GM19372 (cell line): ENCODE results near the gene UBFD1.
A peak's percentile ranks its signal among the peaks of the same experiment; 100 is the strongest.
"Not testable (repeated sequence)": the region's sequence is repeated elsewhere in the genome, so short reads cannot be mapped to it uniquely, and the experiment has no call there.

Source experiments
- ATAC-seq: cut with Tn5 transposase; IDR thresholded peaks from one replicate; pipeline ENCODE4 v1.9.1; 2021; ENCODE audit warnings: mild to moderate bottlenecking, low read depth, moderate library complexity; ENCODE audit not compliant: unreplicated experiment

UBFD1 gene

DNA sequence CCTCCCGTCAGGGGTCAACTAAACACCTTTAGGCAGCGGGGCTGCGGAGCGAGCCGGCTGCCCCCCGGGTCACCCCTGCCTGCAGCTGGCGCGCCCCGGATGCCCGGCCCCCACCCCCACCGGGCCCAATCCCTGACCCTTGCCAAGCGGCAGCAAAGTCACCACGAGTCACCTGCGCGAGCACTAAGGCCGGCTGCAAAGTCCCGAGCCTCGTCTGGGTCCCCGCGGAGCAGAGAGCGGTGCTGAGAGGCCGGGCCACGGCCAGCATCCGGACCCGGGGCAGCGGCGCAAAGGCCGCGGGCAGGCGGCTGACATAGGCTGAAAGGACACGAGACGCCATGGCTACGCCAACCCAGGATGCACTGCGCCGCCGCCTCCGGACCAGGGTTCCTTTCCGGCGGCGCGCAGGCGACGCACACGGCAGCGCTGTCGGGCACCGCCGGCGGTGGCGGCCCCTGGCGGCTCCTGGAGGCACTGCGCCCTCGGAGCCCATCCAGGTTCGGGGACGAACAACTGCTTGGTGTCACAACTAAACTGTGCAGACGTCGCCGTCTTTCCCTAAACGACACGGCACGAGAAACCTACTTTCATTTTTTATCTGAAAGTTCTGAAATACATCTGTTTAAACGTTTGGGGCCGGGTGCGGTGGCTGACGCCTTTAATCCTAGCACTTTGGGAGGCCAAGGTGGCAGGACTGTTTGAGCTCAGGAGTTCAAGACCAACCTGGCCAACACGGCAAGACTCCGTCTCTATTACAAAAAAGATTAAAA, 38.6 kb downstream of the UBFD1 start, which contains the start of gene NDUFAB1:
Gene NDUFAB1, minus strand, starts transcription at position 366 of the 770 bp plus-strand sequence. Its CDS starts 26 bp downstream, at position 340.
- peak; percentile 91 for ATAC-seq

DNA sequence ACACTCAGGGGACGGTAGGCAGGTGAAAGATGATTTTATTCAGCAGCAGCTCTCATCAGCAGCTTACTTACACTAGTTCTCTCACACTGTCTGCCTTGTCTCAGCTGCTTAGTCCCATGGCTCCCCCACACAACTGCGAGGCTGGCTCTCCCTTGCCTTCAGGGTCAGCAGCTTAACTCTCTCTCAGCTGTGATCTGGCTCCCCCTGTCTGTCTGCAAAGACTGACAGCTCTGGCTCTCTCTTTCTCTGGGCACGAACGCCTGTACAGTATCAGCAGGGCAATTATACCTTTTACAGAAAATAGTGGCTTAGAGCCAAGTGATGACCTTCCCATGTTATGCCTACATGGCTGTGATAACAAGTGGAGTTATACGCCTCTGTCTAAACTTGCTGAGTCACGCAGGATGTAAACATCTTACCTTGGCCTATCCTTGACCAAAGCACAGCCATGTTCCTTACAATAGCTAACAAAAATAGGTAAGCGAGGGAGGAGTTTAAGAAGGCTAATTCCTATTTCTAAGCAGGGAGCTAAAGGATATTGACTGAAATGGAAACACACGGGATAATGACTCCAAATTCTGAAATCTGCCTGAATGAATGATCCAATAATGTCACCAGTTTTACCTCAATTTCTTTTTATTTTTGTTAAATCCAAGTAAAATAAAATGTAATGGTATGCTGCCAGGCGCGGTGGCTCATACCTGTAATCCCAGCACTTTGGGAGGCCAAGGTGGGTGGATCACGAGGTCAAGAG, 39.7 kb downstream of the UBFD1 start:
- no peak for ATAC-seq

- ATAC-seq = no peak
Measured at GRCh38 chr16:23607726-23608125, 50.2 kb downstream of the UBFD1 start.

DNA sequence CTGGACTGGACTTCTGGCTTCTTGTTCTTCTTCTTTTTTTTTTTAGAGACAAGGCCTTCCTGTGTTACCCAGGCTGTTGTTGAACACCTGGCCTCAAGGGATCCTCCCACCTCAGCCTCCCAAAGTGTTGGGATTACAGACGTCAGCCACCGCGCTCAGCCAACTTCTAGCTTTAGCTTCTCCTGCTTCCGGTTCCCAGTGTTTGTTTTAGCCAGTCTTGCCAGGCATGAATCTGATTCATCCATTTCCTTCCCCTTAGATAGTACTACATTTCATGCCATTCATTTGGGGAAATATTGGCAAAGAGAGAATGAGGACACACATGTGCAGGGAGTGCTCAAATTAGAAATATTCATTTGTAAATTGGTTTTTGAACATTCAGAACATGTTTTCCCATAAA, 50.7 kb downstream of the UBFD1 start:
- ATAC-seq = no peak

- no peak for ATAC-seq
Measured at GRCh38 chr16:23609929-23610328, 52.4 kb downstream of the UBFD1 start.

DNA sequence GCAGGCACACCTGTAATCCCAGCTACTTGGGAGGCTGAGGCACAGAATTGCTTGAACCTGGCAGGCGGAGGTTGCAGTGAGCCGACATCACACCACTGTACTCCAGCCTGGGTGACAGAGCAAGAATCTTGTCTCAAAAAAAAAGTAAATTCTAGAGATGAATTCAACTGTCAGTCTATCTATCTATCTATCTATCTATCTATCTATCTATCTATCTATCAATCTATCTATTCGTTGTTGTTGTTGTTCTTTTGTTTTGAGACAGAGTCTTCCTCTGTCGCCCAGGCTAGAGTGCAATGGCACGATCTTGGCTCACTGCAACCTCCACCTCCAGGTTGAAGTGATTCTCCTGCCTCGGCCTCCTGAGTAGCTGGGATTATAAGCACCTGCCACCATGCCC, 53.4 kb downstream of the UBFD1 start:
- not testable (repeated sequence) for ATAC-seq

- ATAC-seq = no peak
Measured at GRCh38 chr16:23611936-23612335, 54.4 kb downstream of the UBFD1 start.

- ATAC-seq = no peak
Measured at GRCh38 chr16:23615805-23616204, 58.3 kb downstream of the UBFD1 start.
